Colonic mucosa (tissue), 4 donors: ENCODE measurements around the gene PTH2R. TPM values are rescaled to one million over a fixed set of nuclear protein-coding genes. Genes with fewer than 3 reads are reported as not detected.

Experiments used
- DNase-seq: peaks from one replicate; pipeline ENCODE4 v3.0.0-alpha.2; 2020
- H3K27ac ChIP-seq: fragments of 200-600 bp; one replicate; pipeline ENCODE4 v1.8.0; 2021
- H3K27me3 ChIP-seq: fragments of 200-600 bp; one replicate; pipeline ENCODE4 v1.8.0; 2021
- H3K36me3 ChIP-seq: fragments of 200-600 bp; one replicate; pipeline ENCODE4 v1.8.0; 2021
- H3K4me1 ChIP-seq: fragments of 200-600 bp; one replicate; pipeline ENCODE4 v1.8.0; 2021; ENCODE audit warnings: mild to moderate bottlenecking
- H3K4me3 ChIP-seq: fragments of 200-600 bp; one replicate; pipeline ENCODE4 v1.8.0; 2021
- H3K9ac ChIP-seq, 2 donors: one replicate each; pipeline ENCODE4 v1.7.0; 2013; ENCODE audit warnings: control low read depth in 2 of 2, low read depth in 2 of 2, low read length in 2 of 2
- H3K9me3 ChIP-seq: fragments of 200-600 bp; one replicate; pipeline ENCODE4 v1.8.0; 2021
- CTCF ChIP-seq: fragments of 200-600 bp; IDR thresholded peaks from one replicate; pipeline ENCODE4 v1.8.0; 2022; ENCODE audit warnings: antibody characterized with exemption, mild to moderate bottlenecking
- intact Hi-C: fragments of 100-400 bp; cut with DNase I; formaldehyde crosslinking; loops from one replicate; pipeline ENCODE4 v1.14.1; 2022
- total RNA-seq, 2 donors: library from RNA; stranded (reverse); fragmentation: NEBNext Ultra II Directional in 1 of 2; extraction: Animal tissue kit (Norgen Biotek cat#: 25700) in 1 of 2; gene quantifications; one replicate each; pipeline ENCODE4 v1.2.1, GENCODE V29; 2021
- donor health status: healthy.
- donor health status: DM: no; HTN: no; CAD: no.
- donor health status: DM: no; HTN: no; CAD: no.

Gene PTH2R
- total RNA-seq, 2 donors from 2014 or later: not detected

- DNase-seq: no peak
- H3K9me3 ChIP-seq: no peaks in the 10 kb centered on the region
- no peak overlapping the region for H3K9ac ChIP-seq
- H3K36me3 ChIP-seq: no peaks in the 10 kb centered on the region
- no peaks in the 10 kb centered on the region for H3K27me3 ChIP-seq
- no peak overlapping the region for H3K4me3 ChIP-seq
- no peaks in the 10 kb centered on the region for H3K4me1 ChIP-seq
- no peak overlapping the region for H3K27ac ChIP-seq
- no peak for TF ChIP-seq CTCF
- intact Hi-C loops: no loop called here
Measured at GRCh38 chr2:208489687-208490086, 83.1 kb downstream of the PTH2R start.

GRCh38 chr2:208490492-208490891, 83.9 kb downstream of the PTH2R start:
- no peaks in the 10 kb centered on the region for H3K27me3 ChIP-seq
- no peaks in the 10 kb centered on the region for H3K36me3 ChIP-seq
- no peak overlapping the region for H3K4me3 ChIP-seq
- DNase-seq: no peak
- no peaks in the 10 kb centered on the region for H3K4me1 ChIP-seq
- no peaks in the 10 kb centered on the region for H3K9me3 ChIP-seq
- no peak overlapping the region for H3K27ac ChIP-seq
- no peak for TF ChIP-seq CTCF
- intact Hi-C loops: no loop called here
- H3K9ac ChIP-seq: no peak overlapping the region

- Histone ChIP-seq H3K27ac (no peak overlapping the region), H3K36me3 (no peaks in the 10 kb centered on the region), H3K4me1 (no peaks in the 10 kb centered on the region), H3K9me3 (no peaks in the 10 kb centered on the region), H3K9ac (no peak overlapping the region), H3K27me3 (no peaks in the 10 kb centered on the region), H3K4me3 (no peak overlapping the region)
- DNase-seq: no peak
- intact Hi-C loops: no loop called here
- TF ChIP-seq CTCF: no peak
Measured at GRCh38 chr2:208491641-208492040, 85.0 kb downstream of the PTH2R start.

GRCh38 chr2:208492069-208492468, 85.5 kb downstream of the PTH2R start:
- Histone ChIP-seq H3K36me3 (no peaks in the 10 kb centered on the region), H3K27me3 (no peaks in the 10 kb centered on the region), H3K9ac (no peak overlapping the region), H3K27ac (no peak overlapping the region), H3K9me3 (no peaks in the 10 kb centered on the region), H3K4me1 (no peaks in the 10 kb centered on the region), H3K4me3 (no peak overlapping the region)
- intact Hi-C loops: no loop called here
- TF ChIP-seq CTCF: no peak
- no peak for DNase-seq

GRCh38 chr2:208493186-208493585, 86.6 kb downstream of the PTH2R start:
- no peaks in the 10 kb centered on the region for H3K27me3 ChIP-seq
- no peak overlapping the region for H3K27ac ChIP-seq
- H3K9me3 ChIP-seq: no peaks in the 10 kb centered on the region
- H3K4me1 ChIP-seq: no peaks in the 10 kb centered on the region
- intact Hi-C loops: no loop called here
- no peaks in the 10 kb centered on the region for H3K36me3 ChIP-seq
- no peak for DNase-seq
- no peak overlapping the region for H3K9ac ChIP-seq
- no peak overlapping the region for H3K4me3 ChIP-seq
- no peak for TF ChIP-seq CTCF

GRCh38 chr2:208496129-208496528, 89.5 kb downstream of the PTH2R start:
- no peaks in the 10 kb centered on the region for H3K36me3 ChIP-seq
- no peak for DNase-seq
- no peak overlapping the region for H3K4me3 ChIP-seq
- intact Hi-C loops: no loop called here
- no peaks in the 10 kb centered on the region for H3K4me1 ChIP-seq
- no peaks in the 10 kb centered on the region for H3K9me3 ChIP-seq
- H3K27me3 ChIP-seq: no peaks in the 10 kb centered on the region
- TF ChIP-seq CTCF: no peak
- no peak overlapping the region for H3K27ac ChIP-seq
- H3K9ac ChIP-seq: no peak overlapping the region
